GM18861 (cell line): ENCODE measurements around the gene GSC2.

Source experiments
- ATAC-seq: cut with Tn5 transposase; IDR thresholded peaks from one replicate; pipeline ENCODE4 v1.9.1; 2021; ENCODE audit not compliant: unreplicated experiment

GSC2 gene, protein sequence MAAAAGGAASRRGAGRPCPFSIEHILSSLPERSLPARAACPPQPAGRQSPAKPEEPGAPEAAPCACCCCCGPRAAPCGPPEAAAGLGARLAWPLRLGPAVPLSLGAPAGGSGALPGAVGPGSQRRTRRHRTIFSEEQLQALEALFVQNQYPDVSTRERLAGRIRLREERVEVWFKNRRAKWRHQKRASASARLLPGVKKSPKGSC

DNA sequence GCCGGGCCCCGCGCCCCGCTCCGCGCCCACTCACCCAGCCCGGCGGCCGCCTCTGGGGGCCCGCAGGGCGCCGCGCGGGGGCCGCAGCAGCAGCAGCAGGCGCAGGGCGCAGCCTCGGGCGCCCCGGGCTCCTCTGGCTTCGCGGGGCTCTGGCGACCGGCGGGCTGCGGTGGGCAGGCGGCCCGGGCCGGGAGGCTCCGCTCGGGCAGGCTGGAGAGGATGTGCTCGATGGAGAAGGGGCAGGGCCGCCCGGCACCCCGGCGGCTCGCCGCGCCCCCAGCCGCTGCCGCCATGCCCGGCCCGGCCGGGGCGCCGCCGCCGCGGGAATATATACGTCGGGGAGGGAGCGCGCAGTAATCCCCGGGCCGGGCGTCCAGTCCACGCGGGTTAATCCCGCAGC is at the start of gene GSC2:
GSC2 (minus strand) TSS at position 302 of the 400 bp plus-strand sequence; CDS start at position 293, 9 bp downstream.
- no peak for ATAC-seq

DNA sequence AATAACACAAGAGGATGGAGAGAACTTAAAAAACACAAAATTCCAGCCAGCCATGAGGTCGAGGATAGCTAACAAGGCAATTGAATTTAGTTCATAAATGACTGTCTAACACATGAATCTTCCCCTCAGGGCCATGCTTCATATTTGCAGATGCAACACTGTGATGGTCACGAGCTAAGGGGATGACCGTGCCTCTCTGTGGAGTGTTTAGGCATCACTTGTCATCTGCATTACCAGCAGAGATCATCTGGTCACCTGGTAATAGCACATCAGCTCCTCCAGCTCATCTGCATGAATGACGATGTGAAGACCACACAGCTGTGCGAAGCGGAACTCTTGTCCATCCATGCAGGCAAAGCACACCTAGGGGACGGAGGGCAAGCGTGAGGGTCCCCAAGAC is 49.4 kb upstream of the GSC2 start:
- no peak for ATAC-seq

DNA sequence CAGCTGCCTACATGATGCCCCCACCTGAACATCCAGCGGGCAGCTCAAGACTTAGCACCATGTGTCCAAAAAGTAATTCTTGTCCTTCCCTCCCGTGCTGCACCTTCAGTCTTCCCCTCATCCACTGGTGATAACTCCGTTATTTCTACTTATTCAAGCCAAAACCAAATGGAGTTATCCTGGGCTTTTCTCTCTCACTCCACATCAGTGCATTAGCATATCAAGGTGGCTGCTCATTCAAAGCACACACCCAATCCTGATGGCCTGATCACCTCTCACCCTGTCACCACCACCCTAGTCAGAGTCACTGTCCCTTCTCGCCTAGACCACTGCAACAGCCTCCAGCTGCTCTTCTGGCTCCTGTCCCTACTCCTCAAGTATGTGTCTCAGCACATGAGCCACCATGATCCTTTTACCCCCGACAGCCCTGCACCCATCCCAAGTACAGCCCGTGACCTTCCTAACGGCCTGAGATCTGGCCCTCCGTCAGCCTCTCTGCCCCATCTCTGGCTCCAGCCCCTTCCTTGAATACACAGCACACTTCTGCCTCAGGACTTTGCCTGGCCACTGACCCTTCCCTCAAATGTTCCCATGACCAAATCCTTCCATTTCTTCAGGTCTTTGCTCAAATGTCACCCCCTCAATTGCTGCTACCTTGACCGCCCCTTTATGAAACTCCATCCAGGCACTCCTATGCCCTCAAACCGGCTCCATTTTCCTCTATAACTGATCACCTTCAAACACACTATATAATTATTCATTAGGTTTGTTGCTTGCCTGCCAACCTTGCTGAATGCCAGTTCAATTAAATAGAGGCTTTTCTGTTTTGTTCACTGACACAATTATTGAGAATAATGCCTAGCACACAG is 48.1 kb upstream of the GSC2 start:
- ATAC-seq: no peak

DNA sequence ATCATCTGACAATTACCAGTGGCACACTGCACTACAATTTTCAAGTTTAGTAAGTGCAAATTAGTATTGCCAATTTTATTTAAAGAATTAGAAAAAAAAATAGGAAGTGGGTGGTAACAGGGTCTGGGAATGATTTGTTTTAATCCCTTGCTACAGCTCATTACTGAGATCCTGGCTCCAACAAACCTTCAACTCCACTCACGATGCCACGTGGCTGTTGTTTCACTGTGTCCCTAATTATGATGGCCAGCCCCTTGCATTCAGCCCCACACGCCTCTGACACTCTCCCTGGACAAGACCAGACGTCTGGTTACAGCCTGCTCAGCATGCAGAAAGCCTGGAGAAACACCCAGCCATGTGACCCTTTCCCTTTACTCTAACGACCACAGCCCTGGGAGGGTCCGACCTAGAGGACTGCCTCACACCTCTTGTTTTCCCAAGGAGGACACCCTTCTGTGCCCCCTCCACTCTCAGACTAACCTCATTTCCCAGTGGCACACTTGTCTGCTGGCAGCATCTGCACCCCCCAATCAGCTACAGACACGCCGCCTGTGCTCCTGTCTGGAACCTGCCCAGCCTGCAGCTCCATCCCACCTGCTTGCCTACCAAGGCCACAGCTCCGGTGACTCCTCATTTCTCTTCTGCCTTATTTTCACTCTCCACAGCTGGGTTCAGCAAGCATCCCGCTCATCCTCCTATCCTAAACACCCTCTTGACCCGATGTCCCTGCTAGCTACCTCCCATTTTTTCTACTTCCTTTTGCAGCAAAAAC is 46.9 kb upstream of the GSC2 start:
- ATAC-seq: no peak

DNA sequence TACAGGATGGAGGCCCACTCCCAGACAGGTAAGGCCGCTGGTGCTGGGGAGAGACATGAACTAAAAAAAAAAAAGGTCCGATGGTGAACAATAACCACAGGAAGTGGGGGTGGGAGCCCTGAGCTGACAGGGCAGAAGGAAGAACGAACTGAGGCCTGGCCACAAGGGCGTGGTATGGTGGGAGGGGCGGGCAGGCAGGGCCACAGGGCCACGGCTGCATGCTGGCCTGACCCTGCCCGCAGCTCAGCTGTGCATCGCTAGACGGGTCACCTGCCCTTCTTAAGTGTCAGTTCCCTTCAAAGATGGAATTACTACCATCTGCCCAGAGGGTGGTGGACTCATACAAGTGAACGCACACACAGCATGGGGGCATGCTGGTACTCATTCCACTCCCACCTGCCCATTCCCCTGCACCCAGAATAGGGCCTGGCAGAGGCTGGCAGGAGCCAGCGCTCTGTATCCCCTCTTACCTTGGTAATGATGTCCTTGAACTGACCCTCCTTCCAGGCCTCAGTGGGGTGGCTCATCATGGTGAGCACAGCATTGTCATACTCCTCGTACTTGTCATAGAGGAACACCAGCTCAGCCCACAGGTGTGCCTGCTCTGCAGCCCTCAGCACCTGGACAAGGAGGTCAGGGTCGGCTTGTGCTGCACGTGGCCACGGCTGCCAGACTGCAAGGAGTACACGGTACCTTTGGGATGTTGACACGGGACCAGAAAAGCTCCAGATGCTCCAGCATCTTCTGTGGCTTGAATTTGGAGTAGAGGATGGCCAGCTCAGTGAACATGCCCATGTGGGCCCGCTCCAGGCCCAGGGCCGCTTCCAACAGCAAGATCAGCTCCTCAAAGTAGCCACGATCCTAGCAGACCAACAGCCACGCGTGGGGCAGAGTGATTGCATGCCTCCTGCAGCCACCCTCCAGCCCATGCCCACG is 46.0 kb upstream of the GSC2 start:
- ATAC-seq: no peak

DNA sequence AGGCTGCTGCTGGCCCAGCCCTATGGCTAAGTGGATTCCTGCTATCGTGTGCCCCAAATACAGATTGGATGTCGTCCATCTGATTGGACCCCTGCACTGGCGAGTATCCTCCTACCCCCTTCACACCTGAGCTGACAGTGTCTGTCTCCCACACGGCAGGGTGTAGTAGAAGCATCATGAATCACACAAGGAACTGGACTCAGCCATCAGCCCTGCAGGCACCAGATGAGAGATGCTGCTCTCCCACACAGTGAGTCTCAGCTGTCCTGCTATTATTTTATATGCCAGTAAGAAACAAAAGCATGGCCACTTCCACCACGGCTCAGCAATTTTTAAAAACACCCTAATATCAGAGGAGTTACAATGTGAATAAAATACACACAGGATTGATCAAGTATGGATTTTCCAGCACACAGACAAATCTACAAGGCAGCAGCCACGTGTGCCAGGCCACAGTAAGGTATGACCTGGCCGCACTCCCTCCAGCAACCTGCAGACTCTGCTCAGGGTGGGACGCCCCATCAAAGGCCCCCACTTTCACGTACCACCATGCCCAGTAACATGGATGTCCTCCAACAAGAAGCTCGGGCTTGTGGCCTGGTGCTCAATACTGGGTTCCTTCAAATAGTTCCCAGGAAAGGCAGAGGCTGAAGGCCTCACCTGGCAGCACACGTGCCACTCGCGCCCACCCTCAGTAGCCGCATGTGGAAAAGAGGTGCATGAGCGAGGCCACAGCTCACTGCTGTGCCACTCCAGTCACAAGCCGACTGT is 44.9 kb upstream of the GSC2 start:
- ATAC-seq: no peak

DNA sequence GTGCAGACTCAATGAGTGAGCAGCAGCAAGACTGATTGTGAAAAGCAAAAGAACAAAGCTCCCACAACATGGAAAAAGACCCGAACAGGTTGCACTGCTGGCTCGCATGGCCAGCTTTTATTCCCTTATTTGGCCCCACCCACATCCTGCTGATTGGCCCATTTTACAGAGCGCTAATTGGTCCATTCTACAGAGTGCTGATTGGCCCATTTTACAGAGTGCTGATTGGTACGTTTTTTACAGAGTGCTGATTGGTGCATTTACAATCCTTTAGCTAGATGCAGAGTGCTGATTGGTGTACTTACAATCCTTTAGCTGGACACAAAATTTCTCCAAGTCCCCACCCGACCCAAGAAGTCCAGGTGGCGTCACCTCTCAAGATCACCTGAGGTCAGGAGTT is 43.8 kb upstream of the GSC2 start:
- ATAC-seq: no peak

DNA sequence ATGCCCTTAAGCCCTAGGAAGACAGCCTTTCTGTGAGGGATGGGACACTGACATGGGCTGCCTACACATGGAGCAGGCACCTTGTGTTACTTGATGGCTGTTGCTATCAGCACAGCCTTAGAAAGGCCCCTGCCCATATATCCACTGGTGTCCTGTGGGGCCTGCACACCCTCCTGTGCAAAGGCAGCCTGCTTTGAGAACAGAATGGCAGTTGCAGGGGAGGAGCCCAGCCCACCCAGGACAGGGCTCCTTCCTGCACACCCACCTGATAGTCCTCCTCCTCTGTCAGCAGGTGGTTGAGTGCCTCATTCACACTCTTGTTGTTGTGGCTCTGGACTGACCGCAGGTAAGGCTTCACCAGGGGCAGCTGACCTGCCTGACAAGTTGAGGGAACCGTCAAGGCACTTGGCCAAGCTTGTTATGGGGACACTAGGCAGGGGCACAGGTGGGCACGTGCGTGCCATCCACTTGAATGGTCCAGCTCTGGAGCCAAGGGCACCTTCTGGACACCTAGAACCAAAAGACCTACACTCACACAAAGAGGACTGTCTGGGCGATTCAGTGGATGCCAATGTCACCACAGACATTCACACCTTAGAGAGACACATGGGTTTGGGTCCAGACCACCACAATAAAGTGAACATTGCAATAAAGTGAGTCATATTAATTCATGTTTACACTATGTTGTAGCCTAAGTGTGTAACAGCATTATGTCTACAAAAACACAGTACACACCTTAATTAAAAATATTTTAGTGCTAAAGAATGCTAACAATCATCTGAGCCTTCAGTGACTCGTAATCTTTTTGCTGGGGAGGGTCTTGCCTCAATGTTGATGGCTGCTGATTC is 37.8 kb upstream of the GSC2 start:
- ATAC-seq: no peak

DNA sequence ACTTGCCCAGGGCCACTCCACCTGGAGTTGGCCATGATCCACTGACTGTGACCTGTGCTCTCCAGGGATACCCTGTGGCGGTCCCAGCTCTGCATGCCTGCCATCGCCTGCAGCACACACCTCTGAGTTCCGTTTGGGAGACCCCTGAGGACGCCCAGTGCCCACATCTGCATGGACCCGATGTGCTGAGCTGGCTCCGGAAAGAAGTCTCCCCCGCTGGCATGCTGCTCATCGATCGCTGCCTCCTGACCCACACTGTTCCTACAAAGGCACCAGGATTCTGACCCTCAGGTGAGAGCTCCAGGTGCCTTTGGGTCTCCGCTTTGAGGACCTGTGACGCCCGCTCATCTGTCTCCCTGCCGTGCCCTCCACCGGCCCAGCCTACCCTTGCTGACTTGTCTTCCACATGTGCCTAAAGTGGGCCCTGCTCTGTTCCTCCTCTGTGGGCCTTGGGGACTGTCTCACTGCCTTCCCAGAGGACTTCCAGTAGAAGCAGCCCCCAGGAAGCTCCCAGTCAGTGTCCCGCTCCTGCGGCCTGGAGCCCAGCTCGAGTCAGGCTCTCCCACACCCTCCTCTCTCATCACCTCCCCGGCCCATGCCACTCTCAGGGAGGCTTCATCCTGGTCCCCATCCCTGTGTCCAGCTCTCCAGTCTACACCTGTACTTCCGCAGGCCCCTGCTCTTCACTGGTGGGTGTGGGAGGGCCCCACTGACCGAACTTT is 34.3 kb upstream of the GSC2 start:
- ATAC-seq: no peak

DNA sequence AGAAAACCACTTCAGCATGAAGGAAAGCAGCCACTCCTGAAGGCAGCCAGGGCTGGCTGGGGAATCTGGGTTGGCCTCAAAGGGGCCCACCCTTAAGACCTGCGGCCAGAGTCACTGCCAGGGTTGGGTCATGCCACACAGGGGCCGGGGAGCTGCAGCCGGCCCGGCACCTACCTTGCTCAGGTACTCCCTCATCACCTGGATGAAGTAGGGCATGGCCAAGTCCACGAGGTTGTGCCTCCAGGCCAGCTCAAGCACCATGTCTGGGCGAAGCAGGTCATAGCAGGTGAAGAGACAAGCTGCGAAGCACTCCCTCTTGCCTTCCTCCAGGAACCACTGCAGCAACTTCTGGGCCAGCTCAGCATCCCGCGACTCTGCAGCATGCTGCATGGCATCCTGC is 33.1 kb upstream of the GSC2 start:
- no peak for ATAC-seq

DNA sequence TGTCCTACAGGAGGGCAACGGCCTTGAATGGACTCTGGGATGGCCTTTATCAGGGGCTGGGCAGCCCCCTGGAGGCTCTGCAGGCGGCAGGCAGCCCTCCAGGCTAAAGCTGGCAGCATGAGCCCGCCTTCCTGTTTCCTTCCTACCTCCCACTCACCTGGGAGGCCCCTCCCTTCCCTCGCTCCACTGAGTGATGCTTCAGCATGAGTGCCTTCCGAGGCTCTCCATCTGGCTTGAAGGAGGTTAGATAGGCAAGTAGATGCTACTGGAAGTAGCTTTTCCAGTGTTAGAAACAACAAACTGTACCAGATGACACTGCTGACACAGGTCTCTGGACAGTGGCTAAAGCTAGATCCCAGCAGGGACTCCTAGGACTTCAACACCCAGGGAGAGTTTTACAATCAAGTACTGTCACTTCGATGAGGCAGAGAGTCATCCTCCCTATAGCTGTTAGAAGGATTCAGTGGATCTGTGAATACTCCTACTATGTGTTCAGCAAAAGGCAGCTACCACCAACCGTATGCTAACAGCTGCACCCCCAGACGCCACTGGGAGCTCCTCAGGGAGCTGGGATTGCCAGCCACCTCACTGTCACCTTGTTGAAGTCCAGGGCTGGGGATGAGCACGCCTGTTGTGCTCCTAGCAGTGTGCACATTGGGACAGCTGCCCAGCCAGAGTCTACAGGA is 32.5 kb upstream of the GSC2 start:
- ATAC-seq: no peak

DNA sequence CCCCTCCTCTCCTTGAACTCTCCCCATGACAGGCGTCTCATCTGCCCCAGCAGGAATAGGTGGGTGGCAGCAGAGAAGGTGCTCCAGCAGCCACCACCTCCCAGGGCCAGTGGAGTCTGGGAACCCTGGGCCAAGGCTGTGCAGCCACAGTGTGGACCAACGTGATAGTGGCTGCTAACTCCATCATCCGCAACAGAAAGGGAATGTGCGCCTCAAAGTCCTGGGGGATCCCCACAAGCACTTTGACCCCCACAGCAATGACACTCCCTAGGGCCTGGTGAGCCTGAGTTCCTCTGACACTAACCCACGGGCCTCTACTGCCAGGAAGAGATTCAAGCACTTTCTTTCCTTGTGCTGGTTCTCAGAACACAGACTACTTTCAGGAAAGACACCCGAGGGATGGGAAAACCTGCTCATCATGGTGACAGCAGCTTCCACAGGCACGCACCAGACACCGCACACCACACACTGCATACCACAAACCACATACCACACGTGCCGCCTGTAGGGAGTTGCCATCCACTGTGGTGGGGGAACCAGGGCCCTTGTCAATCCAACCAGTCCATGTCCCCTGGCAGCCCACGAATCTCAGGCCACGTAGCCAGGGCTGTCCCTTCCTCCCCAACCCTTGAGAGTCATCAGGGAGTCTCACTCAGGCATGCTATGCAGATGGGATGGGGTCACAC is 31.8 kb upstream of the GSC2 start:
- no peak for ATAC-seq

DNA sequence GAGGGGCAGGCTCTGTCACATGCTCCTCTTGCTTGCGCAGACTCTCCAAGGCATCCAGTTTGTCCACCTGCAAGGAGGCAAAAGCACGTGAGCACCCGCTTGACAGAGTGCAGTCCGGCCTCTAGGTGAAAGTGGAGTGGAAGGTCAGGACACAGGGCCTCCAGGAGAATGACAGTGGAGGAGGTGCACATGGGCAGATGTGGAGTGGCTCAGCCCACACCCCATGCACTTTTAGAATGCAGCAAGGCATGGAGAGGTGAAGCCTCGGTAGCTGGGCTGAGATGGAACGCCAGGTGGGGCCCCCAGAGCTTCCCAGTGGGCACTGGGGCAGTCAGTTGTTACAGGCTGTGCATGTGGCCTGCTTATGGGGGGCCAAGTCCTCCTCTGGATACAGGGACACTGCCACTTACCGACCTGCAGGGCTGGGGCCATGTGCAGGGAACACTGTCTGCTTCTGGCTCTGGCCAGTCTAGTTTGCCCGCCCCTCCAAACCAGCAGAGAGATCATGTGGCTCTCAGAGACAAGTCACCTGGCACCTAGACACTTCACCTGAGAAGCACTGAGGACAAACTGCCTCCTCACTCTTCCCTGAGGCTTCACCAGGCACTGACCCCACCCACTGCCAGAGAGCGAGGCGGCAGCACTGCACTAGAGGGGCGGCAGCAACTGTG is 30.8 kb upstream of the GSC2 start:
- ATAC-seq: no peak

DNA sequence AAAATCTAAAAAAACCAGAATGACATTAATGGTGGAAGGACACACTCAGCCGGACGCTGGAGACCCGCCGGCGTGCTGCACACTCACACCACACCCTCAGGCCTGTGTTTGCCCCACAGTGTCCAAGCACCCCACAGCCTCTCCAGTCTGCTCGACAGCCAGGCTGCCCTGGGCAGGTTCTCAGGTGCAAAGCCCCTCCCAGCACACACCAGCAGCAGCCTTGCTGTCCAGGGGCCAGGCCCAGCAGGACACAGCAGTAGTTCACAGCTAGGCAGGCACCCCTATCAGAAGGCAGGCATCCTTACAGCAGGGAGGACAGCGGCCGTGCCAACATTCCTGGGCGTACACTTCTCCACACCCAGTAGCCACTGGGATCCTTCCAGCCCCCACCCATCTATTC is 30.1 kb upstream of the GSC2 start:
- no peak for ATAC-seq

DNA sequence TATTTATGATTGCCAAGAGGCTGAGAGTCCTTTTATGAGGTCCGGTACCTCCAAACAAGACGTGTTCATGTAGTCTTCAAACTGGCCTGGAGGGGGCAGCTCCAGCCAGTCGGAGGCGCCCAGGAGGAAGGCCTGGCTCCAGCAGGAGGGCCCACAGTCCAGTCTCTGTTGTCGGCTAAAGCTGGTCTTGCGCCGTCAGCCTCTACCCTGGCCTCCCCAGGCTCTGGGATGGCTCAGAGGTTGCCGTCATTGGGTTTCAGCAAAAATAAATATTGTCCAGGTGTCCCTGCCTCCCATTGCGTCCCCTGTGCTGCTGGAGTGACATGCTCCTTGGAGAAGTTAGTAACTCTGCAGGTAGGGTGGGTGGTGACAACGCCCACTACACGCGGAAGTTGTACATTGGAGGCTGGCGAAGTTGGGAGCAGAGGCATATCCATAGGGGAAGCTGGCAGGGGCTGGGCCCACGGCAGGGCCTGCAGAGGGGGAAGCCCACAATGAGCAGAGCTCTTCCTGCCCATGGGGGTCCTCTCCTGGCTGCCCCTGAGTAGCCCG is 29.5 kb upstream of the GSC2 start:
- ATAC-seq: no peak
